PC-3 (cell line): ENCODE measurements around the gene ARHGAP26. TPM values are rescaled to one million over a fixed set of nuclear protein-coding genes. Genes with fewer than 3 reads are reported as not detected.

Experiments
- ATAC-seq: fragments of 200-7000 bp; cut with Tn5 transposase; 2 replicates; pipeline ENCODE4 v1.9.1; 2020; ENCODE audit warnings: mild to moderate bottlenecking, moderate library complexity
- BruUV-seq: library from RNA; stranded (reverse); fragments of 400-500 nt; replicated peaks from 2 replicates; lab custom pipeline; 2021; lab: Mats Ljungman, UMichigan
- CTCF ChIA-PET: fragments of 300-600 bp; sonication (Branson Sonifier 250); formaldehyde crosslinking; loops from one replicate; lab custom pipeline; 2022; ENCODE audit warnings: antibody characterized with exemption; lab: Charles Lee
- POLR2A ChIA-PET: fragments of 300-600 bp; sonication (Branson Sonifier 250); formaldehyde crosslinking; loops from one replicate; lab custom pipeline; 2022; ENCODE audit warnings: antibody characterized with exemption; ENCODE audit not compliant: unreplicated experiment; lab: Charles Lee
- DNase-seq: peaks from one replicate; pipeline ENCODE4 v3.0.0-alpha.2; 2015
- H2AFZ ChIP-seq: fragments of 300-600 bp; sonication (generic); 2 replicates; pipeline ENCODE4 v1.6.0; 2016; ENCODE audit warnings: antibody characterized with exemption, low read length
- H3F3A ChIP-seq: fragments of 300-600 bp; sonication (generic); one replicate; pipeline ENCODE4 v1.6.0; 2017; ENCODE audit warnings: antibody characterized with exemption, low read length, control low read depth, mild to moderate bottlenecking; ENCODE audit not compliant: unreplicated experiment
- H3K27ac ChIP-seq: fragments of 300-600 bp; sonication (generic); 2 replicates; pipeline ENCODE4 v1.5.1; 2016; ENCODE audit warnings: mild to moderate bottlenecking, low read length
- H3K27me3 ChIP-seq: fragments of 300-600 bp; sonication (generic); 2 replicates; pipeline ENCODE4 v1.6.1; 2016; ENCODE audit warnings: low read length, mixed read lengths
- H3K36me3 ChIP-seq: fragments of 300-600 bp; sonication (generic); 2 replicates; pipeline ENCODE4 v1.6.1; 2016; ENCODE audit warnings: low read depth, mixed run types, low read length, mixed read lengths
- H3K4me1 ChIP-seq: fragments of 300-600 bp; sonication (generic); 2 replicates; pipeline ENCODE4 v1.5.1; 2016; ENCODE audit warnings: low read length; ENCODE audit not compliant: insufficient read depth
- H3K4me2 ChIP-seq: fragments of 300-600 bp; sonication (generic); 2 replicates; pipeline ENCODE4 v1.6.0; 2016; ENCODE audit warnings: low read length
- H3K4me3 ChIP-seq: fragments of 300-600 bp; sonication (generic); 2 replicates; pipeline ENCODE4 v1.5.1; 2016; ENCODE audit warnings: mild to moderate bottlenecking, low read length, mixed read lengths
- H3K79me2 ChIP-seq: fragments of 300-600 bp; sonication (generic); 2 replicates; pipeline ENCODE4 v1.6.1; 2017; ENCODE audit warnings: low read length, mixed read lengths
- H3K9ac ChIP-seq: fragments of 300-600 bp; sonication (generic); 2 replicates; pipeline ENCODE4 v1.6.0; 2016; ENCODE audit warnings: mild to moderate bottlenecking, low read length
- H3K9me2 ChIP-seq: fragments of 300-600 bp; sonication (generic); replicated peaks from 2 replicates; pipeline ENCODE4 v1.6.1; 2016; ENCODE audit warnings: mixed run types, low read length, mixed read lengths
- H3K9me3 ChIP-seq: fragments of 300-600 bp; sonication (generic); 2 replicates; pipeline ENCODE4 v1.6.1; 2016; ENCODE audit warnings: low read length, mixed read lengths
- H4K20me1 ChIP-seq: fragments of 300-600 bp; sonication (generic); 2 replicates; pipeline ENCODE4 v1.6.1; 2016; ENCODE audit warnings: low read length, mixed read lengths
- EZH2 ChIP-seq: fragments of 300-600 bp; sonication (generic); IDR thresholded peaks from one replicate; pipeline ENCODE4 v1.6.1; 2017; ENCODE audit warnings: antibody characterized with exemption, mild to moderate bottlenecking, low read length; ENCODE audit not compliant: unreplicated experiment
- EZH2phosphoT487 ChIP-seq: fragments of 300-600 bp; sonication (generic); IDR thresholded peaks from 2 replicates; pipeline ENCODE4 v1.6.1; 2018; ENCODE audit warnings: mild to moderate bottlenecking, antibody characterized with exemption, low read length, borderline replicate concordance
- intact Hi-C: fragments of 100-400 bp; cut with micrococcal nuclease; formaldehyde crosslinking; loops from 2 replicates; pipeline ENCODE4 v1.9.0; 2023
- total RNA-seq: library from RNA; depleted of rRNA; stranded (reverse); fragments of >200 nt; gene quantifications from 2 replicates; pipeline ENCODE4 v1.2.3, GENCODE V29; 2014
- TF ChIP-seq, protein P1 (sequence below): fragments of 300-600 bp; sonication (generic); conservative IDR thresholded peaks from 2 replicates; pipeline ENCODE4 v1.5.1; 2017; ENCODE audit warnings: antibody characterized with exemption, low read depth, mild to moderate bottlenecking, low read length

ARHGAP26 gene
- total RNA-seq, 1 experiment from 2014 or later: 11.7 TPM

DNA sequence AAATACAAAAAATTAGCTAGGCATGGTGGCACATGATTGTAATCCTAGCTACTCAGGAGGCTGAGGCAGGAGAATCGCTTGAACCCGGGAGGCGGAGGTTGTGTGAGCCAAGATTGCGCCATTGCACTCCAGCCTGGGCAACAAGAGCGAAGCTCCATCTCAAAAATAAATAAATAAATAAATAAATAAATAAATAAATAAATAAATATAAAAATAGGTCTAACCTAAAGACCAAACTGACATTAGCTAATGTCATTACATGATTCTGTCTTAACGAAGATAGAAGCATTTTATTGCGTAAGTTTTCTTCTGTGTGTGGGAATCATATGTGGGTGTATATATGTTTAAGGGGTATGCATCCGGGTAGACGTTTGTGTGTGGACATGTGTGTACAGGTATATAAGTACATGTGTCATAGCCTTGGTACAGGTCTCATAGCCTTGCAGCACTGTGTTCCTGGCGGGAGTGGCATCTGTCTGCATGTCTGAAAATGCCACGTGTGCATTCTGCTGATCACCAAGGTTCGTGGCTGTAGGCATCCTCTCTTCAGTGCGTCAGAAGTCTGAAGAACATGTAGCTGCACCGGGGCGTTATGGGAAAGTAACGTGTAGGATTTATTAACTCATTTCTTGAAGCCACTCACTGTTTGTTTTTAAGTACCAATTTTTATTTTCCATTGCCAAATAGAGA is 335.2 kb downstream of the ARHGAP26 start:
- DNase-seq (no peak), ATAC-seq (no peak)
- Histone ChIP-seq H3K9me2 (no peaks in the 10 kb centered on the region), H3K36me3 (no peaks in the 10 kb centered on the region), H3K79me2 (no peaks in the 10 kb centered on the region), H3K4me1 (no peaks in the 10 kb centered on the region), H3K4me2 (no peak overlapping the region), H3K4me3 (no peak overlapping the region), H2AFZ (no peak overlapping the region), H3K27me3 (no peaks in the 10 kb centered on the region), H3K9me3 (no peaks in the 10 kb centered on the region), H3F3A (no peaks in the 10 kb centered on the region), H3K9ac (no peak overlapping the region), H3K27ac (no peak overlapping the region), H4K20me1 (no peaks in the 10 kb centered on the region)
- POLR2A ChIA-PET: no interaction called here
- no TSS peak for BruUV-seq
- TF ChIP-seq EZH2phosphoT487 (no peak), EZH2 (no peak)
- TF ChIP-seq, protein P1, sequence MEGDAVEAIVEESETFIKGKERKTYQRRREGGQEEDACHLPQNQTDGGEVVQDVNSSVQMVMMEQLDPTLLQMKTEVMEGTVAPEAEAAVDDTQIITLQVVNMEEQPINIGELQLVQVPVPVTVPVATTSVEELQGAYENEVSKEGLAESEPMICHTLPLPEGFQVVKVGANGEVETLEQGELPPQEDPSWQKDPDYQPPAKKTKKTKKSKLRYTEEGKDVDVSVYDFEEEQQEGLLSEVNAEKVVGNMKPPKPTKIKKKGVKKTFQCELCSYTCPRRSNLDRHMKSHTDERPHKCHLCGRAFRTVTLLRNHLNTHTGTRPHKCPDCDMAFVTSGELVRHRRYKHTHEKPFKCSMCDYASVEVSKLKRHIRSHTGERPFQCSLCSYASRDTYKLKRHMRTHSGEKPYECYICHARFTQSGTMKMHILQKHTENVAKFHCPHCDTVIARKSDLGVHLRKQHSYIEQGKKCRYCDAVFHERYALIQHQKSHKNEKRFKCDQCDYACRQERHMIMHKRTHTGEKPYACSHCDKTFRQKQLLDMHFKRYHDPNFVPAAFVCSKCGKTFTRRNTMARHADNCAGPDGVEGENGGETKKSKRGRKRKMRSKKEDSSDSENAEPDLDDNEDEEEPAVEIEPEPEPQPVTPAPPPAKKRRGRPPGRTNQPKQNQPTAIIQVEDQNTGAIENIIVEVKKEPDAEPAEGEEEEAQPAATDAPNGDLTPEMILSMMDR: no peak
- CTCF ChIA-PET: interaction anchor here (0.6 kb wide), 1 partner anchor 55 kb away, joined by 8 read pairs; no protein-coding TSS in a partner anchor
- intact Hi-C loops: loop anchor here (10.0 kb wide), 1 partner anchor 289 kb away; no protein-coding TSS in a partner anchor

DNA sequence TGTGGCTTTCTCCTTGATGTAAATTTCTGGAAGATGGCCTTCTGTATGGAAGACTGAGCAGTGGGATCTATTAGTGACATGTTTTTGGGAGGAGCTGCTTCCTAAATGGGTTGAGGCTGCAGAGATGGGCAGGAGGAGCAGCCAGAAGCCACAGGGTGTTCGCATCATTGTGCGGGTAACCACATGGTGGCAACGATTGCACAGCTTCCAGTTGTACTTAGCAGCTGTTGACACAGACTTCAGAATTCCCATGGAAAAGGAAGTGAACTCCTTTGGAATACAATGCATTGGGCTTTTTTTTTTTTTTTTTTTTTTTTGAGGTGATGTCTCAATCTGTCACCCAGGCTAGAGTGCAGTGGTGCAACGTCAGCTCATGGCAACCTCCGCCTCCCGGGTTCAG is 336.0 kb downstream of the ARHGAP26 start:
- peak; percentile 79 for ATAC-seq
- peak; percentile 52 for DNase-seq
- CTCF ChIA-PET: interaction anchor here (0.6 to 0.7 kb wide), 2 partner anchors 54 to 184 kb away, joined by 3 to 8 read pairs; no protein-coding TSS in a partner anchor
- H3K9me3 ChIP-seq: no peaks in the 10 kb centered on the region
- no peak overlapping the region for H3K4me2 ChIP-seq
- BruUV-seq: no TSS peak
- H4K20me1 ChIP-seq: no peaks in the 10 kb centered on the region
- no peaks in the 10 kb centered on the region for H3K4me1 ChIP-seq
- H3K9ac ChIP-seq: no peak overlapping the region
- H2AFZ ChIP-seq: no peak overlapping the region
- H3K4me3 ChIP-seq: no peak overlapping the region
- H3F3A ChIP-seq: no peaks in the 10 kb centered on the region
- no peak for TF ChIP-seq EZH2
- TF ChIP-seq, protein P1: peak; percentile 35; the same call in 1 of the 2 replicates
- TF ChIP-seq EZH2phosphoT487: no peak
- no peaks in the 10 kb centered on the region for H3K36me3 ChIP-seq
- no peak overlapping the region for H3K27ac ChIP-seq
- H3K79me2 ChIP-seq: no peaks in the 10 kb centered on the region
- no peaks in the 10 kb centered on the region for H3K9me2 ChIP-seq
- POLR2A ChIA-PET: no interaction called here
- intact Hi-C loops: loop anchor here (10.0 kb wide), 1 partner anchor 289 kb away; no protein-coding TSS in a partner anchor
- H3K27me3 ChIP-seq: no peaks in the 10 kb centered on the region

DNA sequence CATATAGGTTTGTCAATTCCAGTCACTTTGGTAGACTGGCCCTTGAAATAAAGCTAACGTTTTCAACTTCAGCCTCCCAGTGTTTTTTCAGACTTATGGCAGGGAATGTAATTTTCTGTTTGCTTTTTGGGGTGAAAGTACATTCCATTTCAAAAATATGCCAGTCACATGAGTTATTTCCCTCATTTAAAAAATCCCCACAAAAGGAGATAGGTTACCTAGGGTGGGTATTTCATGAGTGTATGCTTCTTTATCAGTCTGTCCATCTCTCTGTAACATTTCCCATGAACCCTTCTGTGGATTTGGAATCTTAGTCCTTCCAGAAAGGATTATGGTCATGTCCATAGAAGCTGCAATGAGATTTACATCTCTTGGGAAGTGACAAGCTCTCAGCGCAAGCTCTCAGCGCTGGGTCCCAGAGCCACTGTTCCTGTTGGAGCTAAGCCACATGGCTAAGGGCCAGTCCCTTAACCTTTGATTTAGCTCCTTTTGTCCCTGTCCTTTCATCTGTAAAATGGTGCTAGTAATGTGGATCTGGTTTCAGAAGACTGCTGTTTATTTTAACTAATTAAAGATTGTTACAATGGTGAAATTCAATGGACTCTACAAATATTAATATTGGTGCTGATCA is 338.4 kb downstream of the ARHGAP26 start:
- no peak for ATAC-seq
- Histone ChIP-seq H3K36me3 (no peaks in the 10 kb centered on the region), H3K27me3 (no peaks in the 10 kb centered on the region), H3F3A (no peaks in the 10 kb centered on the region), H3K9me3 (no peaks in the 10 kb centered on the region), H3K4me1 (no peaks in the 10 kb centered on the region), H3K79me2 (no peaks in the 10 kb centered on the region), H3K4me3 (no peak overlapping the region), H3K9ac (no peak overlapping the region), H4K20me1 (no peaks in the 10 kb centered on the region), H3K9me2 (no peaks in the 10 kb centered on the region), H3K4me2 (no peak overlapping the region), H2AFZ (no peak overlapping the region), H3K27ac (no peak overlapping the region)
- no peak for DNase-seq
- TF ChIP-seq, protein P1: no peak
- TF ChIP-seq EZH2 (no peak), EZH2phosphoT487 (no peak)
- ChIA-PET CTCF (no interaction called here), POLR2A (no interaction called here)
- no TSS peak for BruUV-seq
- intact Hi-C loops: loop anchor here (10.0 kb wide), 1 partner anchor 286 kb away; no protein-coding TSS in a partner anchor
